Keratinocyte (primary cell): Measurements from ENCODE around the gene IFT43. TPM values are rescaled to one million over a fixed set of nuclear protein-coding genes. Genes with fewer than 3 reads are reported as not detected.

ENCODE experiments used
- DNase-seq: peaks from one replicate; pipeline ENCODE4 v3.0.0-alpha.2; 2011; ENCODE audit warnings: low read depth, missing footprints, low spot score
- FAIRE-seq: peaks from 2 replicates; lab custom pipeline; 2011; peaks lifted over from hg19 to GRCh38; lab: Jason Lieb, UNC
- H2AFZ ChIP-seq: 2 replicates; pipeline ENCODE4 v1.6.0; 2012; ENCODE audit warnings: low read length, control low read depth, inconsistent platforms; ENCODE audit not compliant: control insufficient read depth
- H3K27ac ChIP-seq: 2 replicates; pipeline ENCODE4 v1.5.1; 2011; ENCODE audit warnings: low read length; ENCODE audit not compliant: control insufficient read depth, insufficient read depth
- H3K27me3 ChIP-seq: 3 replicates; pipeline ENCODE4 v1.6.0; 2011; ENCODE audit warnings: low read length; ENCODE audit not compliant: control insufficient read depth, insufficient read depth; ENCODE audit errors: extremely low read depth
- H3K36me3 ChIP-seq, 2 experiments: 2 replicates in 1 of 2; 3 replicates in 1 of 2; pipeline ENCODE4 v1.5.1; 2011; ENCODE audit warnings: low read length in 2 of 2, mild to moderate bottlenecking in 1 of 2; ENCODE audit not compliant: control insufficient read depth in 2 of 2, insufficient read depth in 2 of 2; ENCODE audit errors: extremely low read depth in 1 of 2
- H3K4me1 ChIP-seq: 3 replicates; pipeline ENCODE4 v1.5.1; 2011; ENCODE audit warnings: low read length; ENCODE audit not compliant: control insufficient read depth, insufficient read depth; ENCODE audit errors: extremely low read depth
- H3K4me2 ChIP-seq: 3 replicates; pipeline ENCODE4 v1.6.0; 2011; ENCODE audit warnings: low read depth, low read length; ENCODE audit not compliant: control insufficient read depth, insufficient read depth; ENCODE audit errors: extremely low read depth
- H3K4me3 ChIP-seq, 3 experiments: fragments of 200-600 bp in 1 of 3; sonication (generic) in 1 of 3; 2 replicates in 2 of 3; 3 replicates in 1 of 3; pipeline ENCODE4 v1.5.1; 2011 to 2016; ENCODE audit warnings: low read length in 3 of 3, mild to moderate bottlenecking in 3 of 3, control low read depth in 2 of 3, inconsistent platforms in 1 of 3, low read depth in 1 of 3, mixed read lengths in 1 of 3, mixed run types in 1 of 3, moderate library complexity in 1 of 3; ENCODE audit not compliant: control insufficient read depth in 2 of 3, insufficient read depth in 2 of 3; ENCODE audit errors: extremely low read depth in 1 of 3
- H3K79me2 ChIP-seq: 2 replicates; pipeline ENCODE4 v1.6.0; 2012; ENCODE audit warnings: low read length; ENCODE audit not compliant: control insufficient read depth, insufficient read depth
- H3K9ac ChIP-seq: 3 replicates; pipeline ENCODE4 v1.6.0; 2011; ENCODE audit warnings: low read length; ENCODE audit not compliant: control insufficient read depth, insufficient read depth; ENCODE audit errors: extremely low read depth
- H3K9me1 ChIP-seq: 3 replicates; pipeline ENCODE4 v1.6.0; 2011; ENCODE audit warnings: low read length; ENCODE audit not compliant: control insufficient read depth, insufficient read depth; ENCODE audit errors: extremely low read depth
- H3K9me3 ChIP-seq: 2 replicates; pipeline ENCODE4 v1.5.1; 2012; ENCODE audit warnings: low read depth, low read length; ENCODE audit not compliant: control insufficient read depth
- H4K20me1 ChIP-seq: 3 replicates; pipeline ENCODE4 v1.6.0; 2011; ENCODE audit warnings: low read length; ENCODE audit not compliant: control insufficient read depth, insufficient read depth; ENCODE audit errors: extremely low read depth
- CTCF ChIP-seq, 3 experiments: IDR thresholded peaks in 1 of 3; conservative IDR thresholded peaks in 1 of 3; optimal IDR thresholded peaks in 1 of 3; 2 replicates in 2 of 3; 3 replicates in 1 of 3; pipeline versions ENCODE3 to v1.5.1; 2011; ENCODE audit warnings: low read length in 3 of 3, mild to moderate bottlenecking in 3 of 3, moderate library complexity in 2 of 3, control low read depth in 1 of 3, inconsistent platforms in 1 of 3; ENCODE audit not compliant: insufficient read depth in 2 of 3; ENCODE audit errors: extremely low read depth in 1 of 3
- EZH2 ChIP-seq: IDR thresholded peaks from one replicate; pipeline ENCODE4 v1.6.1; 2012; ENCODE audit warnings: inconsistent platforms, mild to moderate bottlenecking, low read length, moderate library complexity
- dilution Hi-C: fragments of 300-500 bp; cut with MboI; formaldehyde crosslinking; loops from one replicate; pipeline ENCODE4 v1.7.0; 2020; ENCODE audit warnings: low sequenced_read_pairs; ENCODE audit not compliant: extremely low pct_ligation_motif_present
- polyA plus RNA-seq, 5 experiments: library from polyadenylated mRNA; depleted of rRNA in 3 of 5; stranded (reverse) in 3 of 5; stranded (forward) in 1 of 5; unstranded in 1 of 5; fragments of >200 nt; gene quantifications; 1 replicate in 1 of 5; 2 replicates in 3 of 5; 3 replicates in 1 of 5; pipeline versions ENCODE4 v1.2.1 to v1.2.3, GENCODE V29; 2011 to 2012; ENCODE audit warnings: missing spikeins in 2 of 5, low read depth in 1 of 5, low replicate concordance in 1 of 5

The IFT43 gene
- polyA plus RNA-seq, 1 donor (not counting 4 experiments of a cell fraction or from before 2014, with no cell fraction given): 41.6 TPM

DNA sequence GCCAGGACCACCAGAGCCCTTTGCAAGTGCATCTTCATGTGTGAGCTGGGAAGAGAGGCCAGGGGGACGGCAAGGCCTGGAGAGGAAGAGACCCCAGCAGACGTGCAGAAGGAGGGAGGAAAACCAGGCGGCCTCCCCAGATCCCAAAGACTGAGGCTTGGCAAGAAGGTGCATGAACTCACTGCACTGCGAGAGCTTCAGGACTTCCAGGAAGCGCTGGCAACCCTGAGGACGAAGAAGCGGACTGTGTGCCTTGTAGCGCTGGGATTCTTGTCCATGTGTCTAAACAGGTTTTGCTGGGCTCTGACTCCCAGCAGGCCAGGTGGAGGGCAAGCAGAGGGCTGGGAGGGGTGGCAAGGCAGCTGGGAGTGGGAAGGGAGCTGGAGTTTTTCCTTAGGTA, 4.7 kb upstream of the IFT43 start:
- Histone ChIP-seq H2AFZ (no peak overlapping the region), H3K4me1 (peaks cover 17% of the 10 kb centered on the region), H3K36me3 (no peaks in the 10 kb centered on the region), H3K79me2 (no peaks in the 10 kb centered on the region), H3K9me1 (no peaks in the 10 kb centered on the region), H3K4me2 (peak overlapping the region; percentile 68), H3K4me3 (peak overlapping the region in 1 of 3 experiments; percentile 54), H3K9me3 (no peaks in the 10 kb centered on the region), H4K20me1 (no peaks in the 10 kb centered on the region), H3K27me3 (no peaks in the 10 kb centered on the region), H3K9ac (peak overlapping the region; percentile 76), H3K27ac (no peak overlapping the region)
- no peak for FAIRE-seq
- TF ChIP-seq CTCF (optimal IDR thresholded peaks at IDR 0.05 in 1 of 3, IDR thresholded peaks at IDR 0.05 in 1 of 3, conservative IDR thresholded peaks at IDR 0.05 in 1 of 3; ENCODE audit: extremely low read depth in 1 of 3, insufficient read depth in 2 of 3, low read length in 3 of 3): no peak
- no peak for TF ChIP-seq EZH2
- dilution Hi-C loops: no loop called here
- no peak for DNase-seq

GRCh38 chr14:75981426-75982265, 3.9 kb upstream of the IFT43 start, which contains the start of gene TGFB3:
Gene TGFB3, minus strand, starts transcription at chr14:75981995. Its CDS starts 1,102 bp downstream, at chr14:75980893.
- Histone ChIP-seq H3K36me3 (no peaks in the 10 kb centered on the region), H3K4me1 (peaks cover 20% of the 10 kb centered on the region), H3K9me3 (no peaks in the 10 kb centered on the region), H3K27ac (peak within 1 kb of the TSS; percentile 53), H2AFZ (peak within 1 kb of the TSS; percentile 93), H3K4me2 (peak within 1 kb of the TSS; percentile 69), H3K4me3 (peak within 1 kb of the TSS; percentile 53 to 79 (median 59)), H3K27me3 (no peaks in the 10 kb centered on the region), H3K79me2 (peaks cover 8% of the 10 kb centered on the region), H4K20me1 (no peaks in the 10 kb centered on the region), H3K9ac (peak within 1 kb of the TSS; percentile 76), H3K9me1 (no peaks in the 10 kb centered on the region)
- dilution Hi-C loops: no loop called here
- no peak for TF ChIP-seq EZH2
- no peak for TF ChIP-seq CTCF (optimal IDR thresholded peaks at IDR 0.05 in 1 of 3, IDR thresholded peaks at IDR 0.05 in 1 of 3, conservative IDR thresholded peaks at IDR 0.05 in 1 of 3; ENCODE audit: extremely low read depth in 1 of 3, insufficient read depth in 2 of 3, low read length in 3 of 3)
- peak; percentile 7 for DNase-seq
- no peak for FAIRE-seq
